Caco-2 (cell line): Measurements from ENCODE around the gene CDKL5. TPM values are rescaled to one million over a fixed set of nuclear protein-coding genes. Genes with fewer than 3 reads are reported as not detected.

ENCODE experiments used
- BruUV-seq: library from RNA; stranded (reverse); fragments of 400-500 nt; replicated peaks from 2 replicates; lab custom pipeline; 2021; lab: Mats Ljungman, UMichigan
- CTCF ChIA-PET: fragments of 300-600 bp; sonication (Branson Sonifier 250); formaldehyde crosslinking; loops from one replicate; lab custom pipeline; 2022; ENCODE audit warnings: antibody characterized with exemption; lab: Charles Lee
- POLR2A ChIA-PET: fragments of 300-600 bp; sonication (Branson Sonifier 250); formaldehyde crosslinking; loops from one replicate; lab custom pipeline; 2022; ENCODE audit warnings: antibody characterized with exemption; lab: Charles Lee
- DNase-seq, 2 experiments: peaks; one replicate each; pipeline versions ENCODE4 v3.0.0 to v3.0.0-alpha.2; 2020 to 2022
- H3K27me3 ChIP-seq: replicated peaks from 2 replicates; pipeline ENCODE4 v1.6.0; 2011; ENCODE audit warnings: low read length; ENCODE audit not compliant: control insufficient read depth, insufficient read depth
- H3K36me3 ChIP-seq: 2 replicates; pipeline ENCODE4 v1.5.1; 2011; ENCODE audit warnings: low read length; ENCODE audit not compliant: control insufficient read depth, insufficient read depth
- H3K4me1 ChIP-seq: fragments of 250-450 bp; sonication (Bioruptor Pico); 2 replicates; pipeline ENCODE4 v1.5.1; 2020; ENCODE audit warnings: mild to moderate bottlenecking
- H3K4me3 ChIP-seq: 2 replicates; pipeline ENCODE4 v1.5.1; 2011; ENCODE audit warnings: low read depth, mild to moderate bottlenecking, control low read depth, low read length
- H3K9me3 ChIP-seq: fragments of 250-450 bp; sonication (Bioruptor Pico); 2 replicates; pipeline ENCODE4 v1.5.1; 2020; ENCODE audit warnings: mild to moderate bottlenecking, moderate library complexity
- H3K27ac Mint-ChIP-seq: one replicate; pipeline ENCODE4 v1.8.0; 2022; ENCODE audit warnings: mixed read lengths; ENCODE audit not compliant: unreplicated experiment
- H3K27me3 Mint-ChIP-seq: one replicate; pipeline ENCODE4 v1.8.0; 2022; ENCODE audit warnings: mixed read lengths; ENCODE audit not compliant: insufficient read depth, unreplicated experiment
- H3K36me3 Mint-ChIP-seq: one replicate; pipeline ENCODE4 v1.8.0; 2022; ENCODE audit warnings: mild to moderate bottlenecking, mixed read lengths; ENCODE audit not compliant: insufficient read depth, unreplicated experiment
- H3K4me1 Mint-ChIP-seq: one replicate; pipeline ENCODE4 v1.8.0; 2022; ENCODE audit warnings: low read depth, mixed read lengths; ENCODE audit not compliant: unreplicated experiment
- H3K4me3 Mint-ChIP-seq: one replicate; pipeline ENCODE4 v1.8.0; 2022; ENCODE audit warnings: mild to moderate bottlenecking, moderate library complexity, mixed read lengths; ENCODE audit not compliant: unreplicated experiment
- H3K9me3 Mint-ChIP-seq: one replicate; pipeline ENCODE4 v1.8.0; 2022; ENCODE audit warnings: mixed read lengths; ENCODE audit not compliant: unreplicated experiment
- intact Hi-C: fragments of 100-400 bp; cut with micrococcal nuclease; formaldehyde crosslinking; loops from one replicate; pipeline ENCODE4 v1.10.0; 2022; ENCODE audit not compliant: unreplicated experiment
- total RNA-seq: library from RNA; stranded (reverse); gene quantifications from 2 replicates; pipeline ENCODE4 v1.2.3, GENCODE V29; 2022
- TF ChIP-seq, protein P1 (sequence below), 2 experiments: fragments of 200-600 bp in 1 of 2; IDR thresholded peaks; 1 replicate in 1 of 2; 2 replicates in 1 of 2; pipeline versions ENCODE4 v1.5.1 to v1.8.0; 2011 to 2022; ENCODE audit warnings: antibody characterized with exemption in 1 of 2, control low read depth in 1 of 2, inconsistent platforms in 1 of 2, low read depth in 1 of 2, low read length in 1 of 2, mild to moderate bottlenecking in 1 of 2, moderate library complexity in 1 of 2; ENCODE audit not compliant: insufficient read depth in 1 of 2, severe bottlenecking in 1 of 2, unreplicated experiment in 1 of 2

The CDKL5 gene
- total RNA-seq, 1 experiment from 2014 or later = 23.7 TPM

DNA sequence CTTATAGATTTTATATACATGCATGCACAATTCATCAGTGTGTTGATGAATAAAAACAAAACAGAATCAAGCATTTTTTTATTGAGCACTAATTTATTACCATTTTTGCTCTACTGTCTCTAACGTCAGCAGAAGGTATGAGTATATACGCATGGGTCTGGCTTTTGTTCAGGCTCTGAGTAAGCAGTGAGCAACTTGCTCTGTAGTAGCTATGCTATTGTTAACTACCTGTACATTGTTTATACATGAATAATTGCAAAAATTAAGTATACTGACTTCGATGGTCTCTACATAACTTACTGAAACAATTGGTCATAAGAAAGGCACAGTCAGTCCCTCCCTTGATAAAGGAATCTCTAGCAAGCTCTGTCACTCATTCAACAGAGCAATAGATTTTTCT, 123.6 kb downstream of the CDKL5 start:
- Mint-ChIP-seq H3K4me1 (peaks cover 13% of the 10 kb centered on the region), H3K4me3 (no peak overlapping the region), H3K9me3 (no peaks in the 10 kb centered on the region), H3K27ac (no peak overlapping the region), H3K27me3 (no peaks in the 10 kb centered on the region), H3K36me3 (peaks cover 5% of the 10 kb centered on the region)
- TF ChIP-seq, protein P1, sequence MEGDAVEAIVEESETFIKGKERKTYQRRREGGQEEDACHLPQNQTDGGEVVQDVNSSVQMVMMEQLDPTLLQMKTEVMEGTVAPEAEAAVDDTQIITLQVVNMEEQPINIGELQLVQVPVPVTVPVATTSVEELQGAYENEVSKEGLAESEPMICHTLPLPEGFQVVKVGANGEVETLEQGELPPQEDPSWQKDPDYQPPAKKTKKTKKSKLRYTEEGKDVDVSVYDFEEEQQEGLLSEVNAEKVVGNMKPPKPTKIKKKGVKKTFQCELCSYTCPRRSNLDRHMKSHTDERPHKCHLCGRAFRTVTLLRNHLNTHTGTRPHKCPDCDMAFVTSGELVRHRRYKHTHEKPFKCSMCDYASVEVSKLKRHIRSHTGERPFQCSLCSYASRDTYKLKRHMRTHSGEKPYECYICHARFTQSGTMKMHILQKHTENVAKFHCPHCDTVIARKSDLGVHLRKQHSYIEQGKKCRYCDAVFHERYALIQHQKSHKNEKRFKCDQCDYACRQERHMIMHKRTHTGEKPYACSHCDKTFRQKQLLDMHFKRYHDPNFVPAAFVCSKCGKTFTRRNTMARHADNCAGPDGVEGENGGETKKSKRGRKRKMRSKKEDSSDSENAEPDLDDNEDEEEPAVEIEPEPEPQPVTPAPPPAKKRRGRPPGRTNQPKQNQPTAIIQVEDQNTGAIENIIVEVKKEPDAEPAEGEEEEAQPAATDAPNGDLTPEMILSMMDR (IDR thresholded peaks at IDR 0.05; ENCODE audit: insufficient read depth in 1 of 2, low read depth in 1 of 2, low read length in 1 of 2, severe bottlenecking in 1 of 2, unreplicated experiment in 1 of 2) = no peak
- ChIA-PET CTCF (no interaction called here), POLR2A (no interaction called here)
- Histone ChIP-seq H3K4me3 (no peak overlapping the region), H3K9me3 (no peaks in the 10 kb centered on the region), H3K4me1 (no peaks in the 10 kb centered on the region), H3K27me3 (no peaks in the 10 kb centered on the region), H3K36me3 (no peaks in the 10 kb centered on the region)
- intact Hi-C loops = no loop called here
- no peak for DNase-seq
- BruUV-seq = no TSS peak

DNA sequence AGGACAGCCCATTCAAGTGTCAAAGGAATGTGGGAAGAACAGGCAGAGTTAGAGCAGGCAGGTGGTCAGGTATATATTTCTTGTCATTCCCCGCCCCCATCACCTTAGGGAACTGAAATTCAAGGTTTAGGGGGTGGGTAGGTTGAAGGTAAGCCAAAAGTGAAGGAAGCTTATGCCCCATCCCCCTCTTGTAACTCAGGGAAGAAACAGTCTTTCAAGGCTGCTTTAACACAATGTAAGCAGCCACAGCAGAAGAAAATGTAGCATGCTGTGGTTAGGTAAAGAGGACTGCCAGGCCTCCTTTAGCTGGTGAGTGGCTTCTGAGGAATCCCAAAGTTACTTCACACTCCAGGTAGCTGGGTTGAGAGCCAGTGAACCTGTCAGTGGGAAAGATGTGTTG, 124.2 kb downstream of the CDKL5 start:
- ChIA-PET CTCF (no interaction called here), POLR2A (no interaction called here)
- H3K4me1 ChIP-seq = no peaks in the 10 kb centered on the region
- H3K27me3 ChIP-seq = no peaks in the 10 kb centered on the region
- H3K4me3 ChIP-seq = no peak overlapping the region
- peaks cover 13% of the 10 kb centered on the region for H3K4me1 Mint-ChIP-seq
- H3K9me3 Mint-ChIP-seq = no peaks in the 10 kb centered on the region
- TF ChIP-seq, protein P1 (IDR thresholded peaks at IDR 0.05; ENCODE audit: insufficient read depth in 1 of 2, low read depth in 1 of 2, low read length in 1 of 2, severe bottlenecking in 1 of 2, unreplicated experiment in 1 of 2) = no peak
- no peaks in the 10 kb centered on the region for H3K27me3 Mint-ChIP-seq
- H3K36me3 ChIP-seq = no peaks in the 10 kb centered on the region
- no TSS peak for BruUV-seq
- intact Hi-C loops = no loop called here
- no peak overlapping the region for H3K27ac Mint-ChIP-seq
- H3K4me3 Mint-ChIP-seq = no peak overlapping the region
- peaks cover 5% of the 10 kb centered on the region for H3K36me3 Mint-ChIP-seq
- H3K9me3 ChIP-seq = no peaks in the 10 kb centered on the region
- no peak for DNase-seq

DNA sequence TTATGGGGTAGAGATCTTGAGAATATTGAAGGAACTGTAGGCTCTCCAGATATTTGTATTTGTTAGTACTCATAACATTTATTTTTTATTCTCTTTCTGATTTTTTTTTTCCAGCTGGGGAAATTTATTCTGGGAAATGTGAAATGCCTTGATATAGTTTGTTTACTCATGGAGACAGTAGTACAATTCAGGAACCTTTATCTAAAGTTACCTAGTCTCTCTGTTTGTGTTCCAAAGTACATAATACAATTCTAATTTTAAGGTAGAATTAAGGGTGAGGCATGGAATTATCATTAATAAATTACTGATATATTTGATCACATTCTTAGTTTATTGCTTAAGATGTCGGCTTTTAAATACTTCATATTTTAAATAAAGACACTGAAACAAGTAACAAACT, 132.5 kb downstream of the CDKL5 start:
- CTCF ChIA-PET = no interaction called here

More for the DNA sequence above, 132.5 kb downstream of the CDKL5 start:
- H3K4me3 ChIP-seq = no peak overlapping the region
- DNase-seq = no peak
- BruUV-seq = no TSS peak
- TF ChIP-seq, protein P1 (IDR thresholded peaks at IDR 0.05; ENCODE audit: insufficient read depth in 1 of 2, low read depth in 1 of 2, low read length in 1 of 2, severe bottlenecking in 1 of 2, unreplicated experiment in 1 of 2) = no peak
- no peaks in the 10 kb centered on the region for H3K27me3 Mint-ChIP-seq
- no peak overlapping the region for H3K27ac Mint-ChIP-seq
- H3K4me1 Mint-ChIP-seq = peaks cover 2% of the 10 kb centered on the region
- H3K36me3 Mint-ChIP-seq = peaks cover 13% of the 10 kb centered on the region
- H3K4me1 ChIP-seq = no peaks in the 10 kb centered on the region
- POLR2A ChIA-PET = no interaction called here
- H3K4me3 Mint-ChIP-seq = no peak overlapping the region
- no peaks in the 10 kb centered on the region for H3K9me3 ChIP-seq
- H3K27me3 ChIP-seq = no peaks in the 10 kb centered on the region
- peaks cover 2% of the 10 kb centered on the region; the same call in 1 of the 2 replicates for H3K36me3 ChIP-seq
- H3K9me3 Mint-ChIP-seq = no peaks in the 10 kb centered on the region
- intact Hi-C loops = no loop called here
